GM23338 (cell line): ENCODE data around the gene CFAP90. TPM values are rescaled to one million over a fixed set of nuclear protein-coding genes. Genes with fewer than 3 reads are reported as not detected.

Experiments
- ATAC-seq: fragments of 200-7000 bp; cut with Tn5 transposase; 3 replicates; pipeline ENCODE4 v1.9.1; 2020
- DNase-seq: peaks from one replicate; pipeline ENCODE4 v3.0.0-alpha.2; 2015; ENCODE audit warnings: low spot score
- H2AFZ ChIP-seq: fragments of 200-600 bp; sonication (generic); 2 replicates; pipeline ENCODE4 v1.8.0; 2016; ENCODE audit warnings: antibody characterized with exemption, mild to moderate bottlenecking, moderate library complexity
- H3F3A ChIP-seq: fragments of 200-600 bp; sonication (generic); replicated peaks from 2 replicates; pipeline ENCODE4 v1.8.0; 2017; ENCODE audit warnings: antibody characterized with exemption, mixed run types, low read depth
- H3K27ac ChIP-seq: fragments of 200-600 bp; sonication (generic); 2 replicates; pipeline ENCODE4 v1.6.1; 2016; ENCODE audit warnings: low read depth
- H3K27me3 ChIP-seq: fragments of 200-600 bp; sonication (generic); 2 replicates; pipeline ENCODE4 v1.8.0; 2016; ENCODE audit warnings: mild to moderate bottlenecking, mixed run types, moderate library complexity; ENCODE audit not compliant: insufficient read depth
- H3K36me3 ChIP-seq: fragments of 200-600 bp; sonication (generic); 2 replicates; pipeline ENCODE4 v1.8.0; 2016; ENCODE audit warnings: mild to moderate bottlenecking; ENCODE audit not compliant: insufficient read depth
- H3K4me1 ChIP-seq: fragments of 200-600 bp; sonication (generic); 2 replicates; pipeline ENCODE4 v1.8.0; 2016; ENCODE audit warnings: mild to moderate bottlenecking, moderate library complexity; ENCODE audit not compliant: insufficient read depth
- H3K4me2 ChIP-seq: fragments of 200-600 bp; sonication (generic); 2 replicates; pipeline ENCODE4 v1.7.1; 2017; ENCODE audit warnings: mixed run types
- H3K4me3 ChIP-seq: fragments of 200-600 bp; sonication (generic); 2 replicates; pipeline ENCODE4 v1.6.1; 2016; ENCODE audit warnings: mixed run types
- H3K79me2 ChIP-seq: fragments of 200-600 bp; sonication (generic); replicated peaks from 2 replicates; pipeline ENCODE4 v1.8.0; 2017; ENCODE audit warnings: mild to moderate bottlenecking; ENCODE audit not compliant: insufficient read depth
- H3K9me2 ChIP-seq: fragments of 200-600 bp; sonication (generic); 2 replicates; pipeline ENCODE4 v1.8.0; 2017; ENCODE audit not compliant: insufficient read depth
- H4K20me1 ChIP-seq: fragments of 200-600 bp; sonication (generic); replicated peaks from 2 replicates; pipeline ENCODE4 v1.8.0; 2017; ENCODE audit warnings: mild to moderate bottlenecking; ENCODE audit not compliant: insufficient read depth
- H3K27ac Mint-ChIP-seq: 2 replicates; pipeline ENCODE4 v1.8.0; 2020; ENCODE audit warnings: inconsistent platforms, mild to moderate bottlenecking, moderate library complexity, mixed read lengths
- H3K27me3 Mint-ChIP-seq: 3 replicates; pipeline ENCODE4 v1.8.0; 2022; ENCODE audit warnings: low read depth, mild to moderate bottlenecking, moderate library complexity, mixed read lengths, inconsistent platforms; ENCODE audit not compliant: insufficient read depth, poor library complexity
- H3K36me3 Mint-ChIP-seq: 3 replicates; pipeline ENCODE4 v1.8.0; 2021; ENCODE audit warnings: low read depth, mild to moderate bottlenecking, inconsistent platforms, moderate library complexity, mixed read lengths
- H3K4me1 Mint-ChIP-seq: 3 replicates; pipeline ENCODE4 v1.8.0; 2020; ENCODE audit warnings: mild to moderate bottlenecking, inconsistent platforms, mixed read lengths
- H3K4me3 Mint-ChIP-seq: 3 replicates; pipeline ENCODE4 v1.8.0; 2021; ENCODE audit warnings: moderate library complexity, mild to moderate bottlenecking, inconsistent platforms, mixed read lengths
- H3K9me3 Mint-ChIP-seq: 3 replicates; pipeline ENCODE4 v1.8.0; 2020; ENCODE audit warnings: moderate library complexity, mild to moderate bottlenecking, inconsistent platforms, mixed read lengths
- CREB1 ChIP-seq: fragments of 250-450 bp; sonication (Bioruptor Pico); IDR thresholded peaks from 2 replicates; pipeline ENCODE4 v1.5.0; 2020; ENCODE audit warnings: low read depth, mild to moderate bottlenecking, moderate library complexity
- EZH2phosphoT487 ChIP-seq: fragments of 200-600 bp; sonication (generic); IDR thresholded peaks from one replicate; pipeline ENCODE4 v1.8.1; 2018; ENCODE audit warnings: antibody characterized with exemption; ENCODE audit not compliant: unreplicated experiment
- JUNB ChIP-seq: IDR thresholded peaks from one replicate; pipeline ENCODE4 v1.6.1; 2016; ENCODE audit warnings: antibody characterized with exemption; ENCODE audit not compliant: unreplicated experiment
- NANOG ChIP-seq: IDR thresholded peaks from 2 replicates; pipeline ENCODE4 v1.6.1; 2016; ENCODE audit warnings: antibody characterized with exemption, borderline replicate concordance
- POLR2AphosphoS5 ChIP-seq: IDR thresholded peaks from 2 replicates; pipeline ENCODE4 v1.6.1; 2016; ENCODE audit warnings: antibody characterized with exemption, low read depth
- REST ChIP-seq: IDR thresholded peaks from one replicate; pipeline ENCODE4 v1.6.1; 2018; ENCODE audit warnings: antibody characterized with exemption; ENCODE audit not compliant: unreplicated experiment
- ZNF114 ChIP-seq: fragments of 250-450 bp; sonication (Bioruptor Pico); IDR thresholded peaks from 2 replicates; pipeline ENCODE4 v1.5.0; 2020; ENCODE audit warnings: mild to moderate bottlenecking, moderate library complexity
- ZNF331 ChIP-seq: fragments of 250-450 bp; sonication (Bioruptor Pico); IDR thresholded peaks from 2 replicates; pipeline ENCODE4 v1.5.0; 2020; ENCODE audit warnings: low read depth, mild to moderate bottlenecking, moderate library complexity
- polyA plus RNA-seq: library from polyadenylated mRNA; unstranded; fragments of >200 nt; fragmentation: Nextera tagmentation; extraction: Ambion mirVana; gene quantifications from 2 replicates; pipeline ENCODE4 v1.2.1, GENCODE V29; 2016
- total RNA-seq: library from RNA; depleted of rRNA; stranded (reverse); fragments of >200 nt; shearing (Covaris generic); gene quantifications from 2 replicates; pipeline ENCODE4 v1.2.3, GENCODE V29; 2014
- TF ChIP-seq, protein P1 (sequence below): fragments of 250-450 bp; sonication (Bioruptor Pico); IDR thresholded peaks from 2 replicates; pipeline ENCODE4 v1.5.0; 2020; ENCODE audit warnings: mild to moderate bottlenecking, moderate library complexity
- TF ChIP-seq, protein P2 (sequence below), 2 experiments: fragments of 200-600 bp in 1 of 2; sonication (generic) in 1 of 2; conservative IDR thresholded peaks; 2 replicates each; pipeline versions ENCODE4 v1.5.1 to v1.6.1; 2016 to 2017; ENCODE audit warnings: antibody characterized with exemption in 2 of 2, low read depth in 2 of 2, mild to moderate bottlenecking in 2 of 2, moderate library complexity in 1 of 2
- TF ChIP-seq, protein P3 (sequence below): IDR thresholded peaks from 2 replicates; pipeline ENCODE4 v1.6.1; 2016; ENCODE audit warnings: antibody characterized with exemption

CFAP90 gene
- total and polyA plus RNA-seq, 2 experiments from 2014 or later: 0.10 to 1.0 TPM

DNA sequence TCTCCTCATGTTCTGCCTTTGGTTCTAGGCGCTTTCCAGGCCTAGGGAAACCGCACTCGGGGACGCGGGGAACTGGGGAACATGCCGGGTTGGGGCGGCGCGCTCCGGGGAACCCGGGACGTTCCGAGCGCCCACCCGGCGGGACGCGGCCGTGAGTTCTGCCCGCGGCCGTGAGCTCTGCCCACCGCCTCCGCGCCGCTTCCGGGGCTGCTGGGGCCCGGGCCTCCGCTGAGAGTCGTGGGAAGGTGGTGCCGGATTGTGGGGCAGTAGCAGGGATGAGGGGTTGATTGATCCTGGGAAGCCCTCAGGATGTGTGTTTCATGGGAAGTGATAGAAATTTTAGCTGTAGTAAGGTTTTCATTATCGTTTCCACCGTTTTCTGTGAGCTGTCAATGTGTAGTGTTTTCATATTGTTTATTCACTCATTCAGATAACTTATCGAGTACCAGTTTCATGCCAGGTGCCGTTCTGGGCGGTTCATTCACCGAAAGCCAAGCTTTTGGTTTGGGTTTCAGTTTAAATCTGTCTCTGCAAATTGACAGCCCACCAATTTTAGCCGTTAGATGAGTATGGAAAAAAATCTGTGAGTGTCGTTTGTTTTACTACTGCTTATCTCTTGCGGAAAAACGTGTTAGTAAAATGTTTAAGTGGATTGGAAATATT is 18.7 kb upstream of the CFAP90 start (continued):
- TF ChIP-seq, protein P1, sequence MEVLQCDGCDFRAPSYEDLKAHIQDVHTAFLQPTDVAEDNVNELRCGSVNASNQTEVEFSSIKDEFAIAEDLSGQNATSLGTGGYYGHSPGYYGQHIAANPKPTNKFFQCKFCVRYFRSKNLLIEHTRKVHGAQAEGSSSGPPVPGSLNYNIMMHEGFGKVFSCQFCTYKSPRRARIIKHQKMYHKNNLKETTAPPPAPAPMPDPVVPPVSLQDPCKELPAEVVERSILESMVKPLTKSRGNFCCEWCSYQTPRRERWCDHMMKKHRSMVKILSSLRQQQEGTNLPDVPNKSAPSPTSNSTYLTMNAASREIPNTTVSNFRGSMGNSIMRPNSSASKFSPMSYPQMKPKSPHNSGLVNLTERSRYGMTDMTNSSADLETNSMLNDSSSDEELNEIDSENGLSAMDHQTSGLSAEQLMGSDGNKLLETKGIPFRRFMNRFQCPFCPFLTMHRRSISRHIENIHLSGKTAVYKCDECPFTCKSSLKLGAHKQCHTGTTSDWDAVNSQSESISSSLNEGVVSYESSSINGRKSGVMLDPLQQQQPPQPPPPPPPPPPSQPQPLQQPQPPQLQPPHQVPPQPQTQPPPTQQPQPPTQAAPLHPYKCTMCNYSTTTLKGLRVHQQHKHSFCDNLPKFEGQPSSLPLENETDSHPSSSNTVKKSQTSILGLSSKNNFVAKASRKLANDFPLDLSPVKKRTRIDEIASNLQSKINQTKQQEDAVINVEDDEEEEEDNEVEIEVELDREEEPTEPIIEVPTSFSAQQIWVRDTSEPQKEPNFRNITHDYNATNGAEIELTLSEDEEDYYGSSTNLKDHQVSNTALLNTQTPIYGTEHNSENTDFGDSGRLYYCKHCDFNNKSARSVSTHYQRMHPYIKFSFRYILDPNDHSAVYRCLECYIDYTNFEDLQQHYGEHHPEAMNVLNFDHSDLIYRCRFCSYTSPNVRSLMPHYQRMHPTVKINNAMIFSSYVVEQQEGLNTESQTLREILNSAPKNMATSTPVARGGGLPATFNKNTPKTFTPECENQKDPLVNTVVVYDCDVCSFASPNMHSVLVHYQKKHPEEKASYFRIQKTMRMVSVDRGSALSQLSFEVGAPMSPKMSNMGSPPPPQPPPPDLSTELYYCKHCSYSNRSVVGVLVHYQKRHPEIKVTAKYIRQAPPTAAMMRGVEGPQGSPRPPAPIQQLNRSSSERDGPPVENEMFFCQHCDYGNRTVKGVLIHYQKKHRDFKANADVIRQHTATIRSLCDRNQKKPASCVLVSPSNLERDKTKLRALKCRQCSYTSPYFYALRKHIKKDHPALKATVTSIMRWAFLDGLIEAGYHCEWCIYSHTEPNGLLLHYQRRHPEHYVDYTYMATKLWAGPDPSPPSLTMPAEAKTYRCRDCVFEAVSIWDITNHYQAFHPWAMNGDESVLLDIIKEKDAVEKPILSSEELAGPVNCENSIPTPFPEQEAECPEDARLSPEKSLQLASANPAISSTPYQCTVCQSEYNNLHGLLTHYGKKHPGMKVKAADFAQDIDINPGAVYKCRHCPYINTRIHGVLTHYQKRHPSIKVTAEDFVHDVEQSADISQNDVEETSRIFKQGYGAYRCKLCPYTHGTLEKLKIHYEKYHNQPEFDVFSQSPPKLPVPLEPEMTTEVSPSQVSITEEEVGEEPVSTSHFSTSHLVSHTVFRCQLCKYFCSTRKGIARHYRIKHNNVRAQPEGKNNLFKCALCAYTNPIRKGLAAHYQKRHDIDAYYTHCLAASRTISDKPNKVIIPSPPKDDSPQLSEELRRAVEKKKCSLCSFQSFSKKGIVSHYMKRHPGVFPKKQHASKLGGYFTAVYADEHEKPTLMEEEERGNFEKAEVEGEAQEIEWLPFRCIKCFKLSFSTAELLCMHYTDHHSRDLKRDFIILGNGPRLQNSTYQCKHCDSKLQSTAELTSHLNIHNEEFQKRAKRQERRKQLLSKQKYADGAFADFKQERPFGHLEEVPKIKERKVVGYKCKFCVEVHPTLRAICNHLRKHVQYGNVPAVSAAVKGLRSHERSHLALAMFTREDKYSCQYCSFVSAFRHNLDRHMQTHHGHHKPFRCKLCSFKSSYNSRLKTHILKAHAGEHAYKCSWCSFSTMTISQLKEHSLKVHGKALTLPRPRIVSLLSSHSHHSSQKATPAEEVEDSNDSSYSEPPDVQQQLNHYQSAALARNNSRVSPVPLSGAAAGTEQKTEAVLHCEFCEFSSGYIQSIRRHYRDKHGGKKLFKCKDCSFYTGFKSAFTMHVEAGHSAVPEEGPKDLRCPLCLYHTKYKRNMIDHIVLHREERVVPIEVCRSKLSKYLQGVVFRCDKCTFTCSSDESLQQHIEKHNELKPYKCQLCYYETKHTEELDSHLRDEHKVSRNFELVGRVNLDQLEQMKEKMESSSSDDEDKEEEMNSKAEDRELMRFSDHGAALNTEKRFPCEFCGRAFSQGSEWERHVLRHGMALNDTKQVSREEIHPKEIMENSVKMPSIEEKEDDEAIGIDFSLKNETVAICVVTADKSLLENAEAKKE (CRISPR knock-in tag): no peak
- TF ChIP-seq, protein P2, sequence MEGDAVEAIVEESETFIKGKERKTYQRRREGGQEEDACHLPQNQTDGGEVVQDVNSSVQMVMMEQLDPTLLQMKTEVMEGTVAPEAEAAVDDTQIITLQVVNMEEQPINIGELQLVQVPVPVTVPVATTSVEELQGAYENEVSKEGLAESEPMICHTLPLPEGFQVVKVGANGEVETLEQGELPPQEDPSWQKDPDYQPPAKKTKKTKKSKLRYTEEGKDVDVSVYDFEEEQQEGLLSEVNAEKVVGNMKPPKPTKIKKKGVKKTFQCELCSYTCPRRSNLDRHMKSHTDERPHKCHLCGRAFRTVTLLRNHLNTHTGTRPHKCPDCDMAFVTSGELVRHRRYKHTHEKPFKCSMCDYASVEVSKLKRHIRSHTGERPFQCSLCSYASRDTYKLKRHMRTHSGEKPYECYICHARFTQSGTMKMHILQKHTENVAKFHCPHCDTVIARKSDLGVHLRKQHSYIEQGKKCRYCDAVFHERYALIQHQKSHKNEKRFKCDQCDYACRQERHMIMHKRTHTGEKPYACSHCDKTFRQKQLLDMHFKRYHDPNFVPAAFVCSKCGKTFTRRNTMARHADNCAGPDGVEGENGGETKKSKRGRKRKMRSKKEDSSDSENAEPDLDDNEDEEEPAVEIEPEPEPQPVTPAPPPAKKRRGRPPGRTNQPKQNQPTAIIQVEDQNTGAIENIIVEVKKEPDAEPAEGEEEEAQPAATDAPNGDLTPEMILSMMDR (conservative IDR thresholded peaks at IDR 0.05; ENCODE audit: low read depth in 2 of 2): no peak
- no peak for TF ChIP-seq JUNB

- peak within 1 kb of the TSS; percentile 91 for H3K4me2 ChIP-seq
- peaks cover 15% of the 10 kb centered on the region for H3K4me1 Mint-ChIP-seq
- H3K27me3 ChIP-seq: no peaks in the 10 kb centered on the region
- H3K27me3 Mint-ChIP-seq: peaks cover 4% of the 10 kb centered on the region
- peak within 1 kb of the TSS; percentile 77 for H3K27ac Mint-ChIP-seq
- peaks cover 64% of the 10 kb centered on the region for H3K79me2 ChIP-seq
- H3K36me3 Mint-ChIP-seq: peaks cover 16% of the 10 kb centered on the region
- DNase-seq: peak; percentile 96
- H3K4me1 ChIP-seq: peaks cover 22% of the 10 kb centered on the region; the same call in 1 of the 2 replicates
- peaks cover 4% of the 10 kb centered on the region; the same call in 1 of the 3 replicates for H3K9me3 Mint-ChIP-seq
- peaks cover 36% of the 10 kb centered on the region for H4K20me1 ChIP-seq
- peak within 1 kb of the TSS; percentile 90 for H3K4me3 ChIP-seq
- 0 out of 2 replicates have a peak, but pooled peaks cover 3% of the 10 kb centered on the region for H3K36me3 ChIP-seq
- peak; percentile 100 for ATAC-seq
- TF ChIP-seq EZH2phosphoT487 (no peak), REST (peak; percentile 8), CREB1 (CRISPR knock-in tag) (peak; percentile 88), ZNF331 (no peak), ZNF114 (CRISPR knock-in tag) (no peak), POLR2AphosphoS5 (peak; percentile 85), NANOG (no peak)
- TF ChIP-seq, protein P3, sequence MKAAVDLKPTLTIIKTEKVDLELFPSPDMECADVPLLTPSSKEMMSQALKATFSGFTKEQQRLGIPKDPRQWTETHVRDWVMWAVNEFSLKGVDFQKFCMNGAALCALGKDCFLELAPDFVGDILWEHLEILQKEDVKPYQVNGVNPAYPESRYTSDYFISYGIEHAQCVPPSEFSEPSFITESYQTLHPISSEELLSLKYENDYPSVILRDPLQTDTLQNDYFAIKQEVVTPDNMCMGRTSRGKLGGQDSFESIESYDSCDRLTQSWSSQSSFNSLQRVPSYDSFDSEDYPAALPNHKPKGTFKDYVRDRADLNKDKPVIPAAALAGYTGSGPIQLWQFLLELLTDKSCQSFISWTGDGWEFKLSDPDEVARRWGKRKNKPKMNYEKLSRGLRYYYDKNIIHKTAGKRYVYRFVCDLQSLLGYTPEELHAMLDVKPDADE: peak; percentile 48; the same call in 1 of the 2 replicates
- H3K9me2 ChIP-seq: no peaks in the 10 kb centered on the region
- H3F3A ChIP-seq: no peaks in the 10 kb centered on the region
- H3K27ac ChIP-seq: no peak within 1 kb of the TSS
- H3K4me3 Mint-ChIP-seq: peak within 1 kb of the TSS; percentile 97
- peak within 1 kb of the TSS; percentile 97 for H2AFZ ChIP-seq
Observed at GRCh38 chr5:7868773-7869473, 18.0 kb upstream of the CFAP90 start, which contains the start of the genes FASTKD3 and MTRR. FASTKD3 (minus strand) TSS chr5:7869031; CDS start chr5:7868083, 948 bp downstream. MTRR (plus strand) TSS chr5:7869148; CDS start chr5:7870795, 1,647 bp downstream.
